Motor neuron (in vitro differentiated cells): Measurements from ENCODE around the gene ZBTB8A. TPM values are rescaled to one million over a fixed set of nuclear protein-coding genes. Genes with fewer than 3 reads are reported as not detected.

Experiments
- ATAC-seq, 8 experiments: fragments of 200-7000 bp; cut with Tn5 transposase; replicated peaks in 6 of 8; 2 replicates each; pipeline ENCODE4 v1.8.0; 2021; ENCODE audit warnings: mild to moderate bottlenecking in 8 of 8, moderate library complexity in 8 of 8
- H3K27ac ChIP-seq, 2 donors: fragments of 250-450 bp; sonication (Bioruptor Pico); 2 replicates each; pipeline ENCODE4 v1.9.0; 2021; ENCODE audit warnings: antibody characterized with exemption in 2 of 2, mild to moderate bottlenecking in 2 of 2, moderate library complexity in 1 of 2
- H3K4me1 ChIP-seq, 2 donors: fragments of 250-450 bp; sonication (Bioruptor Pico); replicated peaks in 1 of 2; 2 replicates each; pipeline ENCODE4 v1.6.1; 2021; ENCODE audit warnings: antibody characterized with exemption in 2 of 2, mild to moderate bottlenecking in 2 of 2, moderate library complexity in 1 of 2
- H3K4me3 ChIP-seq, 5 donors: fragments of 250-450 bp; sonication (Bioruptor Pico); 2 replicates each; pipeline ENCODE4 v1.9.0; 2021; ENCODE audit warnings: antibody characterized with exemption in 5 of 5, mild to moderate bottlenecking in 5 of 5, moderate library complexity in 4 of 5
- WGBS, 10 experiments: fragments of 450-650 bp; shearing (Covaris generic); methylation state at CpG; one replicate each; pipeline ENCODE4 v1.0.0; 2022; 5-methylcytosine and 5-hydroxymethylcytosine counted together
- in situ Hi-C, 9 experiments: fragments of 400-800 bp; cut with MboI; loops; one replicate each; pipeline ENCODE4 v1.15.0; 2021; ENCODE audit warnings: low sequenced_read_pairs in 9 of 9, low pct_unique_long_range_greater_than_20kb in 2 of 9; ENCODE audit not compliant: unreplicated experiment in 9 of 9
- total RNA-seq, 8 experiments: library from RNA; unstranded; fragments of 300-600 nt; gene quantifications; 2 replicates each; pipeline versions ENCODE4 v1.2.3 to v1.2.4, GENCODE V29; 2022

The ZBTB8A gene
- total RNA-seq, 8 experiments from 2014 or later, result 1.5 to 18.2 (median 14.3) TPM

GRCh38 chr1:32652244-32652962 is 113.2 kb downstream of the ZBTB8A start:
- in situ Hi-C loops, result no loop called here
- 38 to 100% (median 81%) methylated on average over 1 to 16 of the region's 16 CpGs for WGBS, 10 experiments
- Histone ChIP-seq H3K27ac (no peak overlapping the region), H3K4me3 (peak overlapping the region; percentile 53 to 84 (median 67)), H3K4me1 (peaks cover 18% of the 10 kb centered on the region in 2 donors)
- no peak for ATAC-seq

Other genes starting within 250 kb of the ZBTB8A start
- gene HDAC1, start 247.3 kb upstream of the ZBTB8A start, total RNA-seq, result 100 to 1,000 TPM in 2 of 8 experiments, 10 to 100 TPM in 6; 45.7 to 124 (median 77.0) TPM
- gene MARCKSL1, start 203.2 kb upstream of the ZBTB8A start, total RNA-seq, result 100 to 1,000 TPM in 7 of 8 experiments, 10 to 100 TPM in 1; 32.9 to 922 (median 250) TPM
- 1 to 10 TPM; 1.1 to 6.7 (median 4.3) TPM for gene FAM229A, start 176.9 kb upstream of the ZBTB8A start, total RNA-seq
- 1 to 10 TPM in 7 of 8 experiments, under 1 TPM in 1; 0.92 to 6.9 (median 2.5) TPM for gene TSSK3, start 176.9 kb upstream of the ZBTB8A start, total RNA-seq
- 100 to 1,000 TPM in 4 of 8 experiments, 10 to 100 TPM in 4; 60.0 to 135 (median 94.0) TPM for gene BSDC1, start 145.0 kb upstream of the ZBTB8A start, total RNA-seq
- 1 to 10 TPM in 5 of 8 experiments, under 1 TPM in 3; under 0.01 to 5.9 (median 2.8) TPM for gene ZBTB8B, start 74.4 kb upstream of the ZBTB8A start, total RNA-seq
- gene ZBTB8OS, start 111.1 kb downstream of the ZBTB8A start, total RNA-seq, result 10 to 100 TPM; 38.2 to 93.8 (median 52.5) TPM
- gene RBBP4, start 111.8 kb downstream of the ZBTB8A start, total RNA-seq, result 100 to 1,000 TPM in 6 of 8 experiments, 10 to 100 TPM in 2; 74.6 to 407 (median 198) TPM
- gene SYNC, start 163.3 kb downstream of the ZBTB8A start, total RNA-seq, result 10 to 100 TPM in 1 of 8 experiments, 1 to 10 TPM in 2, under 1 TPM in 5; 0.24 to 26.0 (median 0.49) TPM